ENCODE measurements around the gene LETMD1.

Gene LETMD1

GRCh38 chr12:51025836-51026638 is 22.1 kb upstream of the LETMD1 start, which contains the start of gene SLC11A2:
SLC11A2 (minus strand) TSS chr12:51026384; CDS start chr12:51010728, 15,656 bp downstream.
- DNase-seq (ENCODE audit: low read depth in 2 of 2): peak; percentile 91

- DNase-seq (ENCODE audit: low read depth in 2 of 2): no peak
These were observed 20.7 kb upstream of the LETMD1 start for GRCh38 chr12:51027342-51027835.

DNA sequence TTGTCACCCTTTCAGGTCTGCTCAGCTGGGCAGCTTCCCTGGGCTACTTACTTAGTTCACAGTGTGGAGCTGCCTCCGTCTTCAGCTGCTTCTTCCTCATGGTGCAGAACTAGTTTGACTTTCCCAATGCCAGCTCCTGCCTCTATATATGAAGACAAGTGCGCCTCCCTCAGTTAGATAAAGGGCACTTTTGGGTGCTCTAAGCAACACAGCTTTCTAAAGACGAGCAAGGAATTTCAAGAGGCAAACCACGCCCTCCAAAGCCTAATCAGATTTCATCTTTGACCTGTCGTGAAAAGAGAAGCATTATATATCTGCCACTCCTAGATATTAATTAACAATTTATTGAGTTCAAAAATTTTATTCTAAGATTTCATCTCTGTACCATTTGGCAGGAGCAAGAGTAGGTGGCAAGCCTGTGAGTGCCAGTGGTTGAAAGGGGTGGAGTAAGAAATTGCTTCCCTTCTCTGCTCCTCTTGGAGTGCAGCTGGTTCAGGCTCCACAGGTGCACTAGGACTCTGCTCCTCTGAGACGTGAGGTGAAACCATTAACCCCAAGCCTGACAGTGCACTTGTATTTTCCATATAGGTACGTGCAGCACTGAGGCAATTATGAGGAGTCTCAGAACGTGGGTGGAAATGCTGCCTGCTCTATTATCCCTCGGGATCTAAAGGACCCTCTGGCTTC is 19.9 kb upstream of the LETMD1 start:
- no peak for DNase-seq (ENCODE audit: low read depth in 2 of 2)

- no peak for DNase-seq (ENCODE audit: low read depth in 2 of 2)
These were observed 19.3 kb upstream of the LETMD1 start for GRCh38 chr12:51028813-51029150.

GRCh38 chr12:51033048-51033447 is 15.1 kb upstream of the LETMD1 start:
- no peak for DNase-seq (ENCODE audit: low read depth in 2 of 2)

- no peak for DNase-seq (ENCODE audit: low read depth in 2 of 2)
These were observed 14.6 kb upstream of the LETMD1 start for GRCh38 chr12:51033457-51034089.

GRCh38 chr12:51036279-51036678 is 11.8 kb upstream of the LETMD1 start:
- DNase-seq (ENCODE audit: low read depth in 2 of 2): no peak

DNA sequence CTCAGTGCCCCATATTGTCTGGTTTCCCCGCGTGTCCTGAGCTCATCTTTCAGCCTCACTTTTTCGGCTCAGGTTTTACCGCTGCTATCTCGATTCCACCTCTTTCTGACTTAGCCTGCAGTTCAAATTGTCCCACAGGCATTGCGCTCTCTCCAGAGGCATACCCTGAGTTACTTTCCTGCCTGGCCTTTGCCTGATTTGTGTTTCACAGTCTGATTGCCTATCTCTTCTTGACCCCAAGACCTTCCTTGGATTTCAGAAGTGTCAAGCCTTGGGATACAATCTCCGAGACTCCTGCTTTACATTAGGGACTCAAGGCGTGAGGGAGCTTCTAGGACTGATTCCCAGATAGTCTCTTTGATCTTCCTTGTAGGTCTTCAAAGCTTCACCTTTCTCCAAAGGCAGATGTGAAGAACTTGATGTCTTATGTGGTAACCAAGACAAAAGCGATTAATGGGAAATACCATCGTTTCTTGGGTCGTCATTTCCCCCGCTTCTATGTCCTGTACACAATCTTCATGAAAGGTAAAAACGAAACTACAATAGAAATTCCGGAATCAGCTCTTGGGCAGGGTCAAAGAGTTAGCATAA is 629 bp downstream of the LETMD1 start:
- DNase-seq (ENCODE audit: low read depth in 2 of 2): no peak

DNA sequence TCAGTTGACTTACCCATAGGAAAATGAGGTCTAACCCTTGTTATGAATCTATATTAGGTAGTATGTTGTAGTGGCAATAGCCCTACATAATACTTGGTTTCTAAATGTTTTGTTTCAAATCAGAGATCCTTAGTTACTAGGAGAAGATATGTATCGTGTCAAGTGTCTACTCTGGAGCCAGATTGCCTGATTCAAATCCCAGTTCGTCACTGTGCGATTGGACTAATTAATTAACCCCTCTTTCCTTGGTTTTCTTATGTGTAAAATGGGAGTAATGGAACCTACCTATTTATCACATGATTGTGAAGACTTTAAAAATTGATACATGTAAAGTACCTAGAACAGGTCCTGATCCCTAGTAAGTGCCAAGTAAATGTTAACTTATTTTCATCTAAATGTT is 1.4 kb downstream of the LETMD1 start:
- no peak for DNase-seq (ENCODE audit: low read depth in 2 of 2)

GRCh38 chr12:51051787-51052186 is 3.7 kb downstream of the LETMD1 start:
- DNase-seq (ENCODE audit: low read depth in 2 of 2): no peak

DNA sequence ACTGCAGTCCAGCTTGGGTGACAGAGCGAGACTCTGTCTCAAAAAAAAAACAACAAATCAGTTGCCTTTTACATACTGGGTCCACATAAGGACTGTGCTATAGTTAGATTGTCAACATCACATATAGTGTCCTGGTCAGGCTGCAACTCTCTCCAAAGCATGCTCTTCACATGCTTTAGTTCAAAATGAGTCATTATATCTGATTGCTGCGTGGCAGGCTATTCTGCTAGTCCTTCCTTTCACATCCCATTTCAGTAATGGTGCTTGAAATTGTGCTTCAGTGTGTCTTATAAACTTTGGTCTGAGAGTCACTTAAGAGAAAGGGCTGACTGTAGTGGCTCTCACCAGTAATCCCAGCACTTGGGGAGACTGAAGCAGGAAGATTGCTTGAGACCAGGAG is 6.9 kb downstream of the LETMD1 start:
- DNase-seq (ENCODE audit: low read depth in 2 of 2): no peak

DNA sequence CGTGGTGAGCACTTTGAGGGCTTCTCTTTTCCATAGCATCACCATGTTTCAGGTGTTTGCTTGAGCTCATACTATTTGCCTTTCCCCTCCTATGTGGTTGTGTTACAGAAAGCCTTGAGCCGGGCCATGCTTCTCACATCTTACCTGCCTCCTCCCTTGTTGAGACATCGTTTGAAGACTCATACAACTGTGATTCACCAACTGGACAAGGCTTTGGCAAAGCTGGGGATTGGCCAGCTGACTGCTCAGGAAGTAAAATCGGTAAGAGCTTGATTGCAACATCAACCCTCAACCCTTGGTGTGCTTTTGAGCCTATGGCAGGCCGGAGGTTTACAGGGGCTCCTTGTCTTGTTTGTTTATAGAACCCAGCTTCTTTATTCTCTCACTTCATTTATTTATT is 8.1 kb downstream of the LETMD1 start:
- DNase-seq (ENCODE audit: low read depth in 2 of 2): no peak

DNA sequence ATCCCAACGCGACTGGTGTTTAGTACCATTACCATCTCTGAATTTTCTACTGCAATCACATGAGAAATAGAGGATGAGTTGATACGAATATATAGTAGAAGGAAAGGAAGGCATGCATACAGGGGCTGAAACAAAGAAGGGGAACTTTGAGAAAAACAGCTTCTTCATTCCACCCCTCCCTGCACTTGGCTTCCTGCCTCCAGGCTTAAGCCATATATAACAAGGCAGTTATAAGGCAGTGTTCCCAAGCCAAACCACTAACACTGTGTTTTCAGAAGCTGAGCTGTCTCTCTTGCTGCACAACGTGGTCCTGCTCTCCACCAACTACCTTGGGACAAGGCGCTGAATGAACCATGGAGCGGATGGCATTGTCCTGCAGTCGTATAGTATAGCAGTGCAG is 11.0 kb downstream of the LETMD1 start:
- DNase-seq (ENCODE audit: low read depth in 2 of 2): no peak

DNA sequence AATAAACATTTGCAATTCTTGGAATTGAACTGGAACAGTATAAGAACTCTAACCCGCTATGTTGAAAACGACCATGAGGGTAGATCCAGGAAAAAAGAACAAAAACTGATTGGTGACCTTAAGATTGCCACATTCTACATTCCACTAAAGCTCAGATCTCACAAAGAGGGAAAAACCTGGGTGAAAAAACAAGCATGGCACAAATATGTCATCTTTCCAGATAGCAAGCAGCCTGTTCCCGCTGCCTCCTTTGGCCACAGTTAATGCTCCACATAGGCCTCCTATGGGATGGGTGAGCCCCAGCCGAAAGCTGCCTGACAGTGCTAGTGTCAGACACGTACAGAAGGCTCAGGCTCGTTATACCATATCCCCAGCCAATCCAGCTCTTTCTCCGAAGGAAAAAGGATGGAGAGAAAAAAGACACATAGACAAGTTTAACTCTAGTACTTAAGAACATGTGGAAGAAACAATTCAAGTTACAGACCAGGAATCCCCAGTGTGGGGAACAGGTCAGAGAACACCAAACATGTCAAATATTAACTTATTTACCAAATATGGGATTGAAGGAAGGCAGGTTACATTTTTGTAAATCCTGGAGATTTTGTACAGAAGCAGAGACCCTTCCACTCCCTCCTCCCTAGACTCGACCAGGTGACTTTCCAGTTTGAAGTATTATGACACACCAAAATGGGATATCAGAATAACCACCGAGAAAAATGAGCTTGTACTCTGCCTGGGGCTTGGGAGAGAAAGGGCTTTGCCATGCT is 14.7 kb downstream of the LETMD1 start:
- no peak for DNase-seq (ENCODE audit: low read depth in 2 of 2)

DNA sequence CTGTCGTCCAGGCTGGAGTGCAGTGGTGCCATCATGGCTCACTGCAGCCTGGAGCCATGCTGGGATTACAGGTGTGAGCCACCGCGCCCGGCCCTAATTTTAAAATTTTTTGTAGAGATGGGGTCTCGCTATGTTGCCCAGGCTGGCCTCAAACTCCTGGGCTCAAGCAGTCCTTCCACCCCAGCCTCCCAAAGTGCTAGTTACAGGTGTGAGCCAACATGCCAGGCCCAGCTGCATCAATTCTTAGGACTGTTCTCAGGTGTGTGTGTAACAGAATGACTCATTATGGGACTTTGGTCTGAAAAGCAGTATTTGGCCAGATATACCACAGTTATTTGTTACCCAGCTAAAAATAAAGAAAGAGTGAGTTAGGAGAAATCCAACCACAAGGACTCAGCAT is 17.4 kb downstream of the LETMD1 start:
- DNase-seq (ENCODE audit: low read depth in 2 of 2): no peak

DNA sequence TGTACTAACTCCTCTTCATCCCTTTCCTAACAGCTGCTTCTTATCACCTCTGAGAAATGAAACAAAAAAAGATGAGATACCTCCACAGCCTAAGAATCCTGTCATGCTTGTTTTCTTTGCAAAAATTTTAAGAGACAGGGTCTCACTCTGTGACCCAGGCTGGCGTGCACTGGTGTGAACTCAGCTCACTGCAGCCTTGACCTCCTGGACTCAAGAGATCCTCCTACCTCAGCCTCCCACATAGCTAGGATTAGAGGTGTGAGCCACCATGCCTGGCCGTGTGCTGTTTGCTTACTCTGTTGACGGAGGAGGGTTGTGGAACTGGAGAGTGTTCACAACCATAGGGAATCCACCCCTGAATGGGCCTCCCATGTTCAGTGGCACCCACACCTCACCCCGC is 19.1 kb downstream of the LETMD1 start:
- no peak for DNase-seq (ENCODE audit: low read depth in 2 of 2)

DNA sequence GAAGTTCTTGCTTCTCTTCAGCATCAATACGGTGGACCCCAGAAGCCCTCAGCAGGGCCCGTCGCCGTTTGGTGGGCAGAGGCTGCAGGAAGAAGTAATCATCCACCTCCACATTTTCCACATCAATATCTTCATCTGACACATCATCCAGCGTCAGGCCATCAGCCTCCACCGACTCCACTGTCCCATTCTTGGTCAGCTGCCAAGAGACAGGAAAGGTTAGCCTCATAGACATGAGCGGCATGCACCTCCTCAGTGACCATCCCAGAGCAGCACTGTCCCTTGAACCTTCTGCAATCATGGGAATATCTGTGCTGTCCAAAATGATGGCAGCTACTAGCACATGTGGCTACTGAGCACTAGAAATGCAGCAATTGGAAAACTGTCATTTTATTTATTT is 19.6 kb downstream of the LETMD1 start:
- DNase-seq (ENCODE audit: low read depth in 2 of 2): no peak

DNA sequence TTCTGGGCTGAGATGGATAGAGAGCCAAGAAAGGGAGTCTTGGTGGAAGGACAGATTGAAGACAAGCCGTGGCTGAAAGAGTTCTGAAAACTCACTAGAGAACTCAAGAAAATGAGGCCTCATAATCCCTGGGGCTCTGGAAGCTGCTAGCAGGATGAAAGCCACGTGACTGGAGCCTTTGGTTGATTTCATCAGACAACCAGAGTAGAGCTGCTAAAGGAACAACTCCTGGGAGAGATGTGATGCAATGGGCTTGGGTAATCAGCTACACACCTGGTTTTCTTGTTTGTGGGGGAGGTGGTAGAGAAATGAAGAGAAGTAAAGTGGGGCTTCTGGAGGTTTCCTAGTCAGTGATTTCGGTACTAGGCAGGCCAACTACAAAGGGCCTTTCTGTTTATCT is 21.9 kb downstream of the LETMD1 start:
- DNase-seq (ENCODE audit: low read depth in 2 of 2): no peak

GRCh38 chr12:51071663-51072062 is 23.5 kb downstream of the LETMD1 start:
- no peak for DNase-seq (ENCODE audit: low read depth in 2 of 2)

DNA sequence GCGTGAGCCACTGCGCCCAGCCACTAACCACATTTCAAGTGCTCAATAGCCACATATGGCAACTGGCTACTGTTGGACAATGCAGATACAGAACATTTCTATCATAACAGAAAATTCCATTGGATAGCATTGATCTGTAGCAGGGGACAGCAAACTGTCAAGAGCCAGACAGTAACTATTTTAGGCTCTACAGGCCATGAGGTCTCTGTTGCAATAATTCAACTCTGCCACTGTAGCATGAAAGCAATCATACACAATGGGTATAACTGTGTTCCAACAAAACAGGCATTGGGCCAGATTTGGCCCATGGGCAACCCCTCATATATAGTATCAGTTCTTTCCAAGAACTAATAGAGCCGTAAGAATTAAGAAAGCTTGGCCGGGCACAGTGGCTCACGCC is 27.3 kb downstream of the LETMD1 start:
- DNase-seq (ENCODE audit: low read depth in 2 of 2): no peak

DNA sequence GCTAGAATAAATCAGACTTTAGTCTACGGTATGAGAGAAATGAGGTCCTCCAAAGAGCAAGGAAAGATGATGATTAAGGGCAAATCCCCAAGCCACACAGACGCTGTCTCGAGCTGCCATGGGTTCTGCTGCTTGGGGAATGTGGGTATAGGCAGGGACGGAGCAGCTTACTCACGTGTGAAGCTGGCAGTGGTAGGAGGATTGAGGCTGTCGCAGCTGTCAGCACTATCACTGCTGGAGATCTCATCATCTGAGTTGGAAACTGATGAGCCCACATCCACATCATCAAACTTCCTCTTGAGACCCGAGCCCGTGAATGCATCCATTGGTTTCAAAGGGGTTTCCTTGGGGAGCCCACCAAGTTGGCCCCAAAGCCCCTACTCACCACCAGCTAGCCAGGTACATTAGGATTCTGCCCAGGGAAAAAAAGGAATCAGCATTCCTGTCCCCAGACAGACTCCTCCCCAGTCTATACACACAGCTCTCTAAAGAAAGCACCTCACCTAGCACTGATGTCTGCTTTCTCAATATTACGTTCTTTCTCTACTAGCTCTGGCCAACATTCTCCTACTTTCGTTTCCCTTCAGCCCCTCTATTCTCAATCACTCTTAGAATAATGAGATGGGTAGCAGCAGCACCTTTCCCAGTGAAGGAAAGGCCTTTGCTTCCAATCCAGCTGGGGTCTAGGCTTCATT is 28.3 kb downstream of the LETMD1 start:
- DNase-seq (ENCODE audit: low read depth in 2 of 2): peak in 1 of 2 donors; percentile 20

Measured in stimulated activated CD8-positive, alpha-beta memory T cell treated with anti-CD3 and anti-CD28 coated beads, Interleukin-2, amount 100 ng/mL, for 48 hours (primary cell).